Amniotic stem cell (primary cell): ENCODE results near the gene COP1.

ENCODE experiments used
- DNase-seq: peaks from one replicate; lab custom pipeline; 2025; lab: John Stamatoyannopoulos, UW

The COP1 gene

GRCh38 chr1:175963740-175964139 is 243.3 kb downstream of the COP1 start:
- DNase-seq, result no peak

- DNase-seq, result no peak
Observed at GRCh38 chr1:175960169-175960568, 246.9 kb downstream of the COP1 start.

GRCh38 chr1:175951627-175952026 is 255.5 kb downstream of the COP1 start:
- no peak for DNase-seq

- no peak for DNase-seq
Observed at GRCh38 chr1:175947771-175948170, 259.3 kb downstream of the COP1 start.

- DNase-seq, result no peak
Observed at GRCh38 chr1:175944591-175944990, 262.5 kb downstream of the COP1 start.

GRCh38 chr1:175941164-175941563 is 265.9 kb downstream of the COP1 start:
- no peak for DNase-seq

GRCh38 chr1:175936736-175937135 is 270.4 kb downstream of the COP1 start:
- no peak for DNase-seq

GRCh38 chr1:175935566-175936115 is 271.4 kb downstream of the COP1 start:
- no peak for DNase-seq

GRCh38 chr1:175935166-175935565 is 271.9 kb downstream of the COP1 start:
- no peak for DNase-seq

- no peak for DNase-seq
Observed at GRCh38 chr1:175933801-175934200, 273.3 kb downstream of the COP1 start.

GRCh38 chr1:175927944-175928343 is 279.1 kb downstream of the COP1 start:
- no peak for DNase-seq

- no peak for DNase-seq
Observed at GRCh38 chr1:175922254-175922881, 284.7 kb downstream of the COP1 start.

GRCh38 chr1:175920381-175920780 is 286.7 kb downstream of the COP1 start:
- DNase-seq, result no peak

GRCh38 chr1:175919001-175919400 is 288.1 kb downstream of the COP1 start:
- no peak for DNase-seq

GRCh38 chr1:175918364-175918801 is 288.7 kb downstream of the COP1 start:
- no peak for DNase-seq

- DNase-seq, result no peak
Observed at GRCh38 chr1:175914115-175914514, 293.0 kb downstream of the COP1 start.

GRCh38 chr1:175911138-175911537 is 295.9 kb downstream of the COP1 start:
- no peak for DNase-seq

- DNase-seq, result no peak
Observed at GRCh38 chr1:175906370-175906769, 300.7 kb downstream of the COP1 start.

- DNase-seq, result no peak
Observed at GRCh38 chr1:175904808-175905207, 302.3 kb downstream of the COP1 start.

- DNase-seq, result no peak
Observed at GRCh38 chr1:175902281-175902680, 304.8 kb downstream of the COP1 start.

- DNase-seq, result no peak
Observed at GRCh38 chr1:175901076-175901836, 305.8 kb downstream of the COP1 start.

- no peak for DNase-seq
Observed at GRCh38 chr1:175900171-175900570, 306.9 kb downstream of the COP1 start.

- no peak for DNase-seq
Observed at GRCh38 chr1:175895966-175896365, 311.1 kb downstream of the COP1 start.
